ENCODE measurements around the gene TPRKB.
"Not testable (repeated sequence)": the region's sequence is repeated elsewhere in the genome, so short reads cannot be mapped to it uniquely, and the experiment has no call there.

Gene TPRKB

DNA sequence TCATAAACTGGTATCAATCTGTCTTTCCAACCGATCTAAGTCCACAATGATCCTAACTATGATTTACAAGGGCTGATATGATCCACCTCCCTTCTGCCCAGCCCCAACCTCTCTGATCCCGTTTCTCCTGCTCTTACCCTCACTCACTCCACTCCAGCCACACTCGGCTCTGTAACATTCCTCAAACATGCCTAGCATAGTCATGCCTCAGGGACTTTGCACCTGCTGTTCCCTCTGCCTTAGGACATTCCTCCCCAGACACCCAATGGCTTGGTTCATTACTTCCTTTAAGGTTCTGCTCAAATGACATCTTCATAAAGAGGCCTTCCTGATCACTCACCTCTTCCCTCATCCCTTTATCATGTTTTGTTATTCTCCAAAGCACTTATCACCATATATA is 33.6 kb upstream of the TPRKB start:
- Histone ChIP-seq H3K27me3 (ENCODE audit: control insufficient read depth in 2 of 2, insufficient read depth in 2 of 2, low read length in 2 of 2) (no peaks in the 10 kb centered on the region), H3K9ac (ENCODE audit: low read depth in 1 of 2, low read length in 2 of 2) (no peak overlapping the region), H3K4me1 (ENCODE audit: control insufficient read depth in 2 of 2, insufficient read depth in 2 of 2, low read length in 2 of 2) (no peaks in the 10 kb centered on the region), H3K9me3 (ENCODE audit: control insufficient read depth in 2 of 2, low read length in 2 of 2) (no peaks in the 10 kb centered on the region), H3K27ac (ENCODE audit: low read depth in 2 of 2, low read length in 2 of 2) (no peak overlapping the region), H3K36me3 (ENCODE audit: control insufficient read depth in 2 of 2, insufficient read depth in 2 of 2, low read length in 2 of 2) (peaks cover 53 to 64% of the 10 kb centered on the region in 2 donors), H3K4me3 (ENCODE audit: low read length in 2 of 2) (no peak overlapping the region)

DNA sequence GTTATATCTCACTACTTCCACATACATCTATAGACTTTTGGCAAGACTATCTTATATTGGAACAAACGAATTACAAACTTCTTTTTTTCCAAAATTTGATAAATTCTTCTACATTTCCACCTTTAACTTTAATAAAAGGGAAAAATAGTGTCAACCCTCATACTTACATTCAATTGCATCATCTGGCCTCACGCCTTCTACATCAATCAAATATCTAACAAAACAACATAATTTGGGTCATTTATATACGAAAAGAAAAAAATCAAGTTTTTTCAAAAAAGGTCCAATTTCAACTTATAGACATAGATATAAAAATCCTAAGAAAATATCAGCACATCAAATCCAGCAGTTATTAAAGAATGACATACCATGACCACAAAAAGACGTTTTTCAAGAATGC is 29.8 kb upstream of the TPRKB start:
- Histone ChIP-seq H3K9me3 (ENCODE audit: control insufficient read depth in 2 of 2, low read length in 2 of 2) (no peaks in the 10 kb centered on the region), H3K9ac (ENCODE audit: low read depth in 1 of 2, low read length in 2 of 2) (no peak overlapping the region), H3K36me3 (ENCODE audit: control insufficient read depth in 2 of 2, insufficient read depth in 2 of 2, low read length in 2 of 2) (peaks cover 58 to 59% of the 10 kb centered on the region in 2 donors), H3K4me3 (ENCODE audit: low read length in 2 of 2) (no peak overlapping the region), H3K4me1 (ENCODE audit: control insufficient read depth in 2 of 2, insufficient read depth in 2 of 2, low read length in 2 of 2) (no peaks in the 10 kb centered on the region), H3K27ac (ENCODE audit: low read depth in 2 of 2, low read length in 2 of 2) (no peak overlapping the region), H3K27me3 (ENCODE audit: control insufficient read depth in 2 of 2, insufficient read depth in 2 of 2, low read length in 2 of 2) (no peaks in the 10 kb centered on the region)

DNA sequence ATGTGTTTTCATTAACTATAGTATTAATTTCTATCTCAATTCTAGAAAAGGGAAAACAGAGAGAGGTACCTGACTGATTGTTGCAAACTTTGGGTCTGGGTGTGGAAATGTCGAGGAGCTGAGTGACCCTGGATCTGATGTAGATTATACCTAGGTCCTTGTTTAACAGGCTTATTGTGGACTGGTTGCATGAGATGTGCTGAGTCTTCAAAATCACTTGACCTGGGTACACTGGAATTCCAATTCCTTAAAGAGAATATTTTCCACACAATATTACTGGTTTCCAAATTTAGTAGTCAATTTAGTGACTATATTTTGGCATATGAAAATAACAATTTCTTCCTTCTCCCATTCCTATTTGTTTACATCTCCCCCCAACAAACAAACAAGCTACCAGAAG is 29.2 kb upstream of the TPRKB start:
- peaks cover 60 to 62% of the 10 kb centered on the region in 2 donors for H3K36me3 ChIP-seq (ENCODE audit: control insufficient read depth in 2 of 2, insufficient read depth in 2 of 2, low read length in 2 of 2)
- H3K4me3 ChIP-seq (ENCODE audit: low read length in 2 of 2): no peak overlapping the region
- H3K9ac ChIP-seq (ENCODE audit: low read depth in 1 of 2, low read length in 2 of 2): no peak overlapping the region
- H3K27me3 ChIP-seq (ENCODE audit: control insufficient read depth in 2 of 2, insufficient read depth in 2 of 2, low read length in 2 of 2): no peaks in the 10 kb centered on the region
- no peak overlapping the region for H3K27ac ChIP-seq (ENCODE audit: low read depth in 2 of 2, low read length in 2 of 2)
- no peaks in the 10 kb centered on the region for H3K4me1 ChIP-seq (ENCODE audit: control insufficient read depth in 2 of 2, insufficient read depth in 2 of 2, low read length in 2 of 2)
- H3K9me3 ChIP-seq (ENCODE audit: control insufficient read depth in 2 of 2, low read length in 2 of 2): no peaks in the 10 kb centered on the region

DNA sequence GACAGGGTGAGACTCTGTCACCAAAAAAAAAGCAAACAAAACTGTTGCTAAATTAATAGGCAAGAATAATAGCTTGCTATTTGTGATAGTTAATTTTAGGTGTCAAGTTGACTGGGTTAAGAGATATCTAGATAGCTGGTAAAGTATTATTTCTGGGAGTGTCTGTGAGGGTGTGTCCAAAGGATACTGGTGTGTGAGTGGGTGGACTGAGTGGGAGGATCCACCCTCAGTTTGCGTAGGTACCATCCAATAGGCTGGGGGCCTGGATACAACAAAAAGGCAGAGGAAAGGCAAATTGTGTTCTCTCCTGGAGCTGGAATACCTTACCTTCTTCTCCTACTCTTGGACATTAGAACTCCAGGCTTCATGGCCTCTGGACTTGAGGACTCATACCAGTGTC is 27.8 kb upstream of the TPRKB start:
- H3K4me3 ChIP-seq (ENCODE audit: low read length in 2 of 2): no peak overlapping the region
- peaks cover 64% of the 10 kb centered on the region in 2 donors for H3K36me3 ChIP-seq (ENCODE audit: control insufficient read depth in 2 of 2, insufficient read depth in 2 of 2, low read length in 2 of 2)
- no peak overlapping the region for H3K9ac ChIP-seq (ENCODE audit: low read depth in 1 of 2, low read length in 2 of 2)
- no peak overlapping the region for H3K27ac ChIP-seq (ENCODE audit: low read depth in 2 of 2, low read length in 2 of 2)
- no peaks in the 10 kb centered on the region for H3K27me3 ChIP-seq (ENCODE audit: control insufficient read depth in 2 of 2, insufficient read depth in 2 of 2, low read length in 2 of 2)
- no peaks in the 10 kb centered on the region for H3K9me3 ChIP-seq (ENCODE audit: control insufficient read depth in 2 of 2, low read length in 2 of 2)
- H3K4me1 ChIP-seq (ENCODE audit: control insufficient read depth in 2 of 2, insufficient read depth in 2 of 2, low read length in 2 of 2): no peaks in the 10 kb centered on the region

DNA sequence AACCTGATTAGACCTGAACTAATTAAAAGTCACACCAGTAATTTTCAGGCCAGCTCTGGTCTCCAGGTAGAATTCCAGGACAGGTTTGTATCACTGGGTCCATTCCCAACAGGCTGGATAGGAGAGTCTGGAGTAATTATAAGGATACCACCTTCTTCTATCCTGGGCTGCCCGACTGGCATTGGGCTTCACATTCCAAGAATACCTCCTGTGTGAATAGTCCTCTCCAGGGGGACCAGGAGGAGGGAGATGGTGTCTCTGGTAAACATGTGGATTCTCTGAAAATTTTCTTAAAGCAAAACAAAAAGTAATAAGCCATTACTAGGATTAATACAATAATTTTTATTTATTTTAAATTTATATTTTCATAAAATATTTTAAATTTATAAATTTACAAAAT is 25.4 kb upstream of the TPRKB start:
- H3K4me1 ChIP-seq (ENCODE audit: control insufficient read depth in 2 of 2, insufficient read depth in 2 of 2, low read length in 2 of 2): no peaks in the 10 kb centered on the region
- no peak overlapping the region for H3K27ac ChIP-seq (ENCODE audit: low read depth in 2 of 2, low read length in 2 of 2)
- H3K9ac ChIP-seq (ENCODE audit: low read depth in 1 of 2, low read length in 2 of 2): no peak overlapping the region
- no peaks in the 10 kb centered on the region for H3K9me3 ChIP-seq (ENCODE audit: control insufficient read depth in 2 of 2, low read length in 2 of 2)
- no peaks in the 10 kb centered on the region for H3K27me3 ChIP-seq (ENCODE audit: control insufficient read depth in 2 of 2, insufficient read depth in 2 of 2, low read length in 2 of 2)
- H3K4me3 ChIP-seq (ENCODE audit: low read length in 2 of 2): no peak overlapping the region
- peaks cover 64% of the 10 kb centered on the region in 2 donors for H3K36me3 ChIP-seq (ENCODE audit: control insufficient read depth in 2 of 2, insufficient read depth in 2 of 2, low read length in 2 of 2)

DNA sequence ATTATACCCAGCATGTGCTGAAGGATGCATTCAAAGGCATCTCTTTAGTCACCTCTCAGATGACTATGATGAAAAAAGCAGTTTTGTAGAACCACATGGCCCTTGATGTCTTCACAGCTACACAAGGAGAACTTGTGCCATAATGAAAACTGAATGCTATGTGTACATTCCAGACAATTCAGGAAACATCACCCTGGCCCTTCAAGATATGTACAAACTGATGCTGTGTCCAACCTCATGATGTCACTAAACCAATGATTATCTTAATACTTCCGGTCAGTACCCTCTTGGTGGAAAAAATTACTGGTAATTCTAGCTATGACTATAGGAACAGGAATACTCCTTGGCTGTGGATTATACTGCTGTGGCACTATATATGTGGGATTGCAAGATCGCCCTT is 22.8 kb upstream of the TPRKB start:
- Histone ChIP-seq H3K27ac (ENCODE audit: low read depth in 2 of 2, low read length in 2 of 2) (no peak overlapping the region), H3K9ac (ENCODE audit: low read depth in 1 of 2, low read length in 2 of 2) (no peak overlapping the region), H3K4me3 (ENCODE audit: low read length in 2 of 2) (no peak overlapping the region), H3K9me3 (ENCODE audit: control insufficient read depth in 2 of 2, low read length in 2 of 2) (peaks cover 0 to 2% of the 10 kb centered on the region in 2 donors), H3K36me3 (ENCODE audit: control insufficient read depth in 2 of 2, insufficient read depth in 2 of 2, low read length in 2 of 2) (peaks cover 48 to 56% of the 10 kb centered on the region in 2 donors), H3K27me3 (ENCODE audit: control insufficient read depth in 2 of 2, insufficient read depth in 2 of 2, low read length in 2 of 2) (no peaks in the 10 kb centered on the region), H3K4me1 (ENCODE audit: control insufficient read depth in 2 of 2, insufficient read depth in 2 of 2, low read length in 2 of 2) (no peaks in the 10 kb centered on the region)

DNA sequence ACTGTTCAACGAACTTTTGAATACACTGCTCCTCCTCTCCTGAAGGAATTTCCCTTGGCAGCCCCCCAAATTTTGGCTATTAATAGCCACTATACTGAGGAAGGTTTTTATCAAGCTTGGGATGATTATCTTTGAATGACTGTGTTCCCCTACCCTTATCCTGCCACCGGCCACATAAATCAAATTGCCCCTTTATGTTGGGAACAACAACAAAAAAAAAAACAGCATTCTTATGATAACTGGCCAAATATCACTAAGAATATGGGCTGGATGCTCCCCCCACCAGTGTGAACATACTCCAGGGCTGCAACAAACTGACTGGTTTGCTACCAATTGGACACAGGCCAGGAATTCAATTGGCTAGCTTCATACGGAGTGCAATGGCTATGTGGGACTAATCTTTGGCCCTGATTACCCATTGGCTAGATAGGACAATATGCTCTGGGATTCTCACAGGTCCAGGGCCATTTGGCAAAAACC is 22.2 kb upstream of the TPRKB start:
- no peaks in the 10 kb centered on the region for H3K4me1 ChIP-seq (ENCODE audit: control insufficient read depth in 2 of 2, insufficient read depth in 2 of 2, low read length in 2 of 2)
- peaks cover 0 to 2% of the 10 kb centered on the region in 2 donors for H3K9me3 ChIP-seq (ENCODE audit: control insufficient read depth in 2 of 2, low read length in 2 of 2)
- H3K27ac ChIP-seq (ENCODE audit: low read depth in 2 of 2, low read length in 2 of 2): no peak overlapping the region
- H3K36me3 ChIP-seq (ENCODE audit: control insufficient read depth in 2 of 2, insufficient read depth in 2 of 2, low read length in 2 of 2): peaks cover 43 to 51% of the 10 kb centered on the region in 2 donors
- no peak overlapping the region for H3K4me3 ChIP-seq (ENCODE audit: low read length in 2 of 2)
- H3K27me3 ChIP-seq (ENCODE audit: control insufficient read depth in 2 of 2, insufficient read depth in 2 of 2, low read length in 2 of 2): no peaks in the 10 kb centered on the region
- no peak overlapping the region for H3K9ac ChIP-seq (ENCODE audit: low read depth in 1 of 2, low read length in 2 of 2)

DNA sequence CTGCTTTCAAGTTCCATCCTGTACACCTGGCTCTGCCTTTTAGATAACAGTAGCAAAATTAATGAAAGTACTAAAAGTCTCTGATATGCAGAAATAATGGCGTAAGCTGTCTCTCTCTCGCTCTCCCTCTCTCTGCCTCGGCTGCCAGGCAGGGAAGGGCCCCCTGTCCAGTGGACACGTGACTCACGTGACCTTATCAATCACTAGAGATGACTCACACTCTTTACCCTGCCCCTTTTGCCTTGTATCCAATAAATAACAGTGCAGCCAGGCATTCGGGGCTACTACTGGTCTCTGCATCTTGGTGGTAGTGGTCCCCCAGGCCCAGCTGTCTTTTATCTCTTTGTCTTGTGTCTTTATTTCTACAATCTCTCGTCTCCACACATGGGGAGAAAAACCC is 17.2 kb upstream of the TPRKB start:
- H3K36me3 ChIP-seq (ENCODE audit: control insufficient read depth in 2 of 2, insufficient read depth in 2 of 2, low read length in 2 of 2): peaks cover 18 to 52% of the 10 kb centered on the region in 2 donors
- not testable (repeated sequence) for H3K27ac ChIP-seq (ENCODE audit: low read depth in 2 of 2, low read length in 2 of 2); H3K9me3 ChIP-seq (ENCODE audit: control insufficient read depth in 2 of 2, low read length in 2 of 2); H3K9ac ChIP-seq (ENCODE audit: low read depth in 1 of 2, low read length in 2 of 2); H3K4me1 ChIP-seq (ENCODE audit: control insufficient read depth in 2 of 2, insufficient read depth in 2 of 2, low read length in 2 of 2); H3K27me3 ChIP-seq (ENCODE audit: control insufficient read depth in 2 of 2, insufficient read depth in 2 of 2, low read length in 2 of 2); H3K4me3 ChIP-seq (ENCODE audit: low read length in 2 of 2)

DNA sequence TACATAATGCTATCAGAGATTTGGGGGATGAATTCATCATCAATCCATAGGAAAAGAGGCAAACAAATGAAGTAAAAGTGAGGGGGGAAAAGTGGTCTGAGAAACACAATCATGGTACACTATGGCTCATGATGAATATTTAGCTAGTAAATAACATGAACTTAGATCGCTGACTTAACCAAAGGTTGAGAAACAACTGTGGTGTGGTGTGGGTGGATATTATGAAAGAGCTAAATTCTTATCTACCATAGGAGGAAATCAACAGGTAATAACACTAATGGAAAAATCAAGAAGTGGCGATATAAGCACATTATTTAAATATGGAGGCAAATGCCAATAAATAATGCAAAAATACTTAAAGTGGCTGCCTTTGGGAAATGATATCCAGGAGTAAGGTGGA is 12.2 kb upstream of the TPRKB start:
- Histone ChIP-seq H3K4me3 (ENCODE audit: low read length in 2 of 2) (no peak overlapping the region), H3K9ac (ENCODE audit: low read depth in 1 of 2, low read length in 2 of 2) (no peak overlapping the region), H3K4me1 (ENCODE audit: control insufficient read depth in 2 of 2, insufficient read depth in 2 of 2, low read length in 2 of 2) (no peaks in the 10 kb centered on the region), H3K27me3 (ENCODE audit: control insufficient read depth in 2 of 2, insufficient read depth in 2 of 2, low read length in 2 of 2) (no peaks in the 10 kb centered on the region), H3K9me3 (ENCODE audit: control insufficient read depth in 2 of 2, low read length in 2 of 2) (no peaks in the 10 kb centered on the region), H3K27ac (ENCODE audit: low read depth in 2 of 2, low read length in 2 of 2) (no peak overlapping the region), H3K36me3 (ENCODE audit: control insufficient read depth in 2 of 2, insufficient read depth in 2 of 2, low read length in 2 of 2) (peaks cover 22 to 41% of the 10 kb centered on the region in 2 donors)

DNA sequence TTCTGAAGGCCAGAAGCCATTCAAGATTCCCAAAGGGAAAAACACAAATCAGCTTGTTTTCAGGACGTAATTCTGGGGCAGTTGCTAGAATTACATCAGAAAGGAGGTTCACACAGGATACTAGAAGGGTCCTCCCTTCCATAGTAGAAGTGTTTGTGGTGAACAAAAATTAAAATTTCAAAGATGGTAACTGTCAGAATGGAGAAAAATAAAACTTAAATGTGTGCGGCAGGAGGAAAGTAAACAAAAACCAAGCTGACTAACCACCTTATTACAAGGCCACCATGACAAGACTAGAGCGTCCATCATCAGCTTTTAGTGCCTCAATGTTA is 9.7 kb upstream of the TPRKB start:
- H3K4me1 ChIP-seq (ENCODE audit: control insufficient read depth in 2 of 2, insufficient read depth in 2 of 2, low read length in 2 of 2): no peaks in the 10 kb centered on the region
- peaks cover 20 to 37% of the 10 kb centered on the region in 2 donors for H3K36me3 ChIP-seq (ENCODE audit: control insufficient read depth in 2 of 2, insufficient read depth in 2 of 2, low read length in 2 of 2)
- H3K9me3 ChIP-seq (ENCODE audit: control insufficient read depth in 2 of 2, low read length in 2 of 2): no peaks in the 10 kb centered on the region
- no peak overlapping the region for H3K4me3 ChIP-seq (ENCODE audit: low read length in 2 of 2)
- H3K9ac ChIP-seq (ENCODE audit: low read depth in 1 of 2, low read length in 2 of 2): no peak overlapping the region
- H3K27ac ChIP-seq (ENCODE audit: low read depth in 2 of 2, low read length in 2 of 2): no peak overlapping the region
- no peaks in the 10 kb centered on the region for H3K27me3 ChIP-seq (ENCODE audit: control insufficient read depth in 2 of 2, insufficient read depth in 2 of 2, low read length in 2 of 2)

Measured in mucosa of rectum (tissue), 2 donors.